Panc1 (cell line): ENCODE measurements around the gene GATA5.

ENCODE experiments used
- POLR2AphosphoS5 ChIP-seq: IDR thresholded peaks from 2 replicates; pipeline ENCODE4 v1.6.1; 2012; ENCODE audit warnings: mild to moderate bottlenecking, low read depth, low read length, moderate library complexity
- SIN3A ChIP-seq: IDR thresholded peaks from 2 replicates; pipeline ENCODE4 v1.6.1; 2012; ENCODE audit warnings: low read depth, mild to moderate bottlenecking, low read length, moderate library complexity, borderline replicate concordance; ENCODE audit not compliant: insufficient read depth
- TF ChIP-seq, protein P1 (sequence below): fragments of 450-650 bp; IDR thresholded peaks from 2 replicates; pipeline ENCODE4 v1.5.1; 2017; ENCODE audit warnings: mild to moderate bottlenecking
- TF ChIP-seq, protein P2 (sequence below), 2 experiments: IDR thresholded peaks; 2 replicates each; pipeline ENCODE4 v1.6.1; 2011 to 2012; ENCODE audit warnings: low read depth in 2 of 2, control low read depth in 1 of 2, low read length in 1 of 2, mild to moderate bottlenecking in 1 of 2, moderate library complexity in 1 of 2; ENCODE audit not compliant: insufficient read depth in 1 of 2

DNA sequence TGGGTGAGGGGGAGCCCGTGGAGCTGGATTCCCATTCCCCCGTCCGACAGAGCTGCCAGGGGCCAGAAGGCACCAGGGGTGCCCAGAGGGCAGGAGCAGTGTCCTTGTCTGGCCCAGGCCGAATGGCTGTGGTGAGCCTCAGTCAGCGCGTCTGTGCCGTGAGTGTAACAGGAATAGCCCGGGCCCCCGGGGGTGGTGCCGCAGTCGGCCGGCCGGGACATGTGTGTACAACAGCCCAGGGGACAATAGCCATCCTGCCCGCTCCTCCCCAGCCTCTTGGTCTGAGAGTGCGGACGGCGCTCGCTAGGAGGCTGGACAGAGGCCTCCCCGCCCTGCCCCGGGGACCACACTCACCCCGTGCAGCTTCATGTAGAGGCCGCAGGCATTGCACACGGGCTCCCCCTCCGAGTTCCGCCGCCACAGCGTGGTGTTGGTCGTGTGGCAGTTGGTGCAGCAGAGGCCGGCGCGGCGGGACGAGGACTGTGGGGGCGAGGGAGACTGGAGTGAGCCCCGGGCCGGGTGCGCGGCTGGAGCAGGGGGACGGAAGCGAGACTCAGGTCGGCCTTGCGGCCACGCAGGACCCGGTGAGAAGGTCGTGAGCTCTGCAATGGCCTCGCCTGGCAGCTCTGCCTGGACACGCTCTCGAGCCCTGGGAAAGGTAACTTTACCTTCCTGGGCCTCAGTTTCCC lies 9.6 kb downstream of the GATA5 start:
- TF ChIP-seq, protein P1, sequence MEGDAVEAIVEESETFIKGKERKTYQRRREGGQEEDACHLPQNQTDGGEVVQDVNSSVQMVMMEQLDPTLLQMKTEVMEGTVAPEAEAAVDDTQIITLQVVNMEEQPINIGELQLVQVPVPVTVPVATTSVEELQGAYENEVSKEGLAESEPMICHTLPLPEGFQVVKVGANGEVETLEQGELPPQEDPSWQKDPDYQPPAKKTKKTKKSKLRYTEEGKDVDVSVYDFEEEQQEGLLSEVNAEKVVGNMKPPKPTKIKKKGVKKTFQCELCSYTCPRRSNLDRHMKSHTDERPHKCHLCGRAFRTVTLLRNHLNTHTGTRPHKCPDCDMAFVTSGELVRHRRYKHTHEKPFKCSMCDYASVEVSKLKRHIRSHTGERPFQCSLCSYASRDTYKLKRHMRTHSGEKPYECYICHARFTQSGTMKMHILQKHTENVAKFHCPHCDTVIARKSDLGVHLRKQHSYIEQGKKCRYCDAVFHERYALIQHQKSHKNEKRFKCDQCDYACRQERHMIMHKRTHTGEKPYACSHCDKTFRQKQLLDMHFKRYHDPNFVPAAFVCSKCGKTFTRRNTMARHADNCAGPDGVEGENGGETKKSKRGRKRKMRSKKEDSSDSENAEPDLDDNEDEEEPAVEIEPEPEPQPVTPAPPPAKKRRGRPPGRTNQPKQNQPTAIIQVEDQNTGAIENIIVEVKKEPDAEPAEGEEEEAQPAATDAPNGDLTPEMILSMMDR = no peak
- TF ChIP-seq POLR2AphosphoS5 = no peak
- TF ChIP-seq, protein P2, sequence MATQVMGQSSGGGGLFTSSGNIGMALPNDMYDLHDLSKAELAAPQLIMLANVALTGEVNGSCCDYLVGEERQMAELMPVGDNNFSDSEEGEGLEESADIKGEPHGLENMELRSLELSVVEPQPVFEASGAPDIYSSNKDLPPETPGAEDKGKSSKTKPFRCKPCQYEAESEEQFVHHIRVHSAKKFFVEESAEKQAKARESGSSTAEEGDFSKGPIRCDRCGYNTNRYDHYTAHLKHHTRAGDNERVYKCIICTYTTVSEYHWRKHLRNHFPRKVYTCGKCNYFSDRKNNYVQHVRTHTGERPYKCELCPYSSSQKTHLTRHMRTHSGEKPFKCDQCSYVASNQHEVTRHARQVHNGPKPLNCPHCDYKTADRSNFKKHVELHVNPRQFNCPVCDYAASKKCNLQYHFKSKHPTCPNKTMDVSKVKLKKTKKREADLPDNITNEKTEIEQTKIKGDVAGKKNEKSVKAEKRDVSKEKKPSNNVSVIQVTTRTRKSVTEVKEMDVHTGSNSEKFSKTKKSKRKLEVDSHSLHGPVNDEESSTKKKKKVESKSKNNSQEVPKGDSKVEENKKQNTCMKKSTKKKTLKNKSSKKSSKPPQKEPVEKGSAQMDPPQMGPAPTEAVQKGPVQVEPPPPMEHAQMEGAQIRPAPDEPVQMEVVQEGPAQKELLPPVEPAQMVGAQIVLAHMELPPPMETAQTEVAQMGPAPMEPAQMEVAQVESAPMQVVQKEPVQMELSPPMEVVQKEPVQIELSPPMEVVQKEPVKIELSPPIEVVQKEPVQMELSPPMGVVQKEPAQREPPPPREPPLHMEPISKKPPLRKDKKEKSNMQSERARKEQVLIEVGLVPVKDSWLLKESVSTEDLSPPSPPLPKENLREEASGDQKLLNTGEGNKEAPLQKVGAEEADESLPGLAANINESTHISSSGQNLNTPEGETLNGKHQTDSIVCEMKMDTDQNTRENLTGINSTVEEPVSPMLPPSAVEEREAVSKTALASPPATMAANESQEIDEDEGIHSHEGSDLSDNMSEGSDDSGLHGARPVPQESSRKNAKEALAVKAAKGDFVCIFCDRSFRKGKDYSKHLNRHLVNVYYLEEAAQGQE (IDR thresholded peaks at IDR 0.05; ENCODE audit: insufficient read depth in 1 of 2, low read depth in 2 of 2, low read length in 1 of 2) = no peak
- no peak for TF ChIP-seq SIN3A
